ENCODE measurements around the gene AP3D1. TPM values are rescaled to one million over a fixed set of nuclear protein-coding genes. Genes with fewer than 3 reads are reported as not detected.
A peak's percentile ranks its signal among the peaks of the same experiment; 100 is the strongest.

AP3D1 gene
- total and polyA plus RNA-seq, 9 of the 15 experiments (the other 6 are each of a cell fraction or from before 2014, with no cell fraction given), result 1.2 to 86.1 (median 35.9) TPM

GRCh38 chr19:2060884-2061494, 90.4 kb downstream of the AP3D1 start (continued):
- TF ChIP-seq ZNF133 (CRISPR knock-in tag; IDR thresholded peaks at IDR 0.05) (0 out of 2 replicates have a peak, but pooled peaks have one; percentile 17), KDM5B (IDR thresholded peaks at IDR 0.05; ENCODE audit: insufficient replicate concordance, low read depth, low read length) (no peak), PTRF (tag; IDR thresholded peaks at IDR 0.05) (no peak), FOXK2 (conservative IDR thresholded peaks at IDR 0.05 in 1 of 2, IDR thresholded peaks at IDR 0.05 in 1 of 2; ENCODE audit: low read depth in 2 of 2) (no peak), ZBTB40 (IDR thresholded peaks at IDR 0.05) (no peak), ZBTB40 (CRISPR knock-in tag; IDR thresholded peaks at IDR 0.05) (no peak), SRSF1 (IDR thresholded peaks at IDR 0.05; ENCODE audit: low read depth, low read length) (no peak), BRD9 (IDR thresholded peaks at IDR 0.05; ENCODE audit: low read depth, partially characterized antibody) (no peak), ZNF280A (IDR thresholded peaks at IDR 0.05; ENCODE audit: low read depth, partially characterized antibody) (no peak)
- TF ChIP-seq, protein P1, sequence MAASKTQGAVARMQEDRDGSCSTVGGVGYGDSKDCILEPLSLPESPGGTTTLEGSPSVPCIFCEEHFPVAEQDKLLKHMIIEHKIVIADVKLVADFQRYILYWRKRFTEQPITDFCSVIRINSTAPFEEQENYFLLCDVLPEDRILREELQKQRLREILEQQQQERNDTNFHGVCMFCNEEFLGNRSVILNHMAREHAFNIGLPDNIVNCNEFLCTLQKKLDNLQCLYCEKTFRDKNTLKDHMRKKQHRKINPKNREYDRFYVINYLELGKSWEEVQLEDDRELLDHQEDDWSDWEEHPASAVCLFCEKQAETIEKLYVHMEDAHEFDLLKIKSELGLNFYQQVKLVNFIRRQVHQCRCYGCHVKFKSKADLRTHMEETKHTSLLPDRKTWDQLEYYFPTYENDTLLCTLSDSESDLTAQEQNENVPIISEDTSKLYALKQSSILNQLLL (CRISPR knock-in tag; IDR thresholded peaks at IDR 0.05; ENCODE audit: borderline replicate concordance), result no peak
- TF ChIP-seq, protein P2, sequence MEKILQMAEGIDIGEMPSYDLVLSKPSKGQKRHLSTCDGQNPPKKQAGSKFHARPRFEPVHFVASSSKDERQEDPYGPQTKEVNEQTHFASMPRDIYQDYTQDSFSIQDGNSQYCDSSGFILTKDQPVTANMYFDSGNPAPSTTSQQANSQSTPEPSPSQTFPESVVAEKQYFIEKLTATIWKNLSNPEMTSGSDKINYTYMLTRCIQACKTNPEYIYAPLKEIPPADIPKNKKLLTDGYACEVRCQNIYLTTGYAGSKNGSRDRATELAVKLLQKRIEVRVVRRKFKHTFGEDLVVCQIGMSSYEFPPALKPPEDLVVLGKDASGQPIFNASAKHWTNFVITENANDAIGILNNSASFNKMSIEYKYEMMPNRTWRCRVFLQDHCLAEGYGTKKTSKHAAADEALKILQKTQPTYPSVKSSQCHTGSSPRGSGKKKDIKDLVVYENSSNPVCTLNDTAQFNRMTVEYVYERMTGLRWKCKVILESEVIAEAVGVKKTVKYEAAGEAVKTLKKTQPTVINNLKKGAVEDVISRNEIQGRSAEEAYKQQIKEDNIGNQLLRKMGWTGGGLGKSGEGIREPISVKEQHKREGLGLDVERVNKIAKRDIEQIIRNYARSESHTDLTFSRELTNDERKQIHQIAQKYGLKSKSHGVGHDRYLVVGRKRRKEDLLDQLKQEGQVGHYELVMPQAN (IDR thresholded peaks at IDR 0.05; ENCODE audit: borderline replicate concordance), result no peak; the same call in 1 of the 2 replicates
